ENCODE measurements around the gene PHC2.

DNA sequence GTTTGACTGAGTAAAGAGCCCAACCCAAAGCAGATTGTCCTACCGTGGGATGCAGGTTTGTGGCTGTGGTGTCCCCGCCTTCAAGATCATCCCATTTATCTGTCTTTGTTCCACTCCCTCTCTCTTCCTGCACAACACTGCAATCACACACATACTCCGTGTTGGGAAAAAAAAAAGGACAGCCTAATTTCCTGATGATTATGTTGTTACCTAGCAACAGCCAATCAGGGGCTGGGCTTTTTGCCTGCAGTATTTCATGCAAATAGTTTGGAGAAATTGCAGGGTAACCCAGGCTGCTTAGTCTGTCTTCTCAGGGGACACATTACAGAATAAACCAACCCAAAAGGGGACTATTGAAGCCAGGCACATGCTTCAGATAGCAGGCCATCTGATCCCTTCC is 38.3 kb downstream of the PHC2 start:
- TF ChIP-seq, protein P1, sequence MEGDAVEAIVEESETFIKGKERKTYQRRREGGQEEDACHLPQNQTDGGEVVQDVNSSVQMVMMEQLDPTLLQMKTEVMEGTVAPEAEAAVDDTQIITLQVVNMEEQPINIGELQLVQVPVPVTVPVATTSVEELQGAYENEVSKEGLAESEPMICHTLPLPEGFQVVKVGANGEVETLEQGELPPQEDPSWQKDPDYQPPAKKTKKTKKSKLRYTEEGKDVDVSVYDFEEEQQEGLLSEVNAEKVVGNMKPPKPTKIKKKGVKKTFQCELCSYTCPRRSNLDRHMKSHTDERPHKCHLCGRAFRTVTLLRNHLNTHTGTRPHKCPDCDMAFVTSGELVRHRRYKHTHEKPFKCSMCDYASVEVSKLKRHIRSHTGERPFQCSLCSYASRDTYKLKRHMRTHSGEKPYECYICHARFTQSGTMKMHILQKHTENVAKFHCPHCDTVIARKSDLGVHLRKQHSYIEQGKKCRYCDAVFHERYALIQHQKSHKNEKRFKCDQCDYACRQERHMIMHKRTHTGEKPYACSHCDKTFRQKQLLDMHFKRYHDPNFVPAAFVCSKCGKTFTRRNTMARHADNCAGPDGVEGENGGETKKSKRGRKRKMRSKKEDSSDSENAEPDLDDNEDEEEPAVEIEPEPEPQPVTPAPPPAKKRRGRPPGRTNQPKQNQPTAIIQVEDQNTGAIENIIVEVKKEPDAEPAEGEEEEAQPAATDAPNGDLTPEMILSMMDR (IDR thresholded peaks at IDR 0.05) = no peak
- TF ChIP-seq EZH2 (IDR thresholded peaks at IDR 0.05) (no peak), EZH2phosphoT487 (IDR thresholded peaks at IDR 0.05) (no peak)
